Hepatocyte (in vitro differentiated cells): ENCODE results near the gene KSR2.

Experiments used
- CTCF ChIP-seq: fragments of 200-600 bp; sonication (generic); IDR thresholded peaks from 2 replicates; pipeline ENCODE4 v1.5.1; 2016; ENCODE audit warnings: antibody characterized with exemption, mild to moderate bottlenecking; ENCODE audit not compliant: poor library complexity
- EZH2 ChIP-seq: fragments of 200-600 bp; sonication (generic); IDR thresholded peaks from 2 replicates; pipeline ENCODE4 v1.6.1; 2016; ENCODE audit warnings: antibody characterized with exemption, mild to moderate bottlenecking, borderline replicate concordance
- EZH2phosphoT487 ChIP-seq: fragments of 200-600 bp; sonication (generic); IDR thresholded peaks from one replicate; pipeline ENCODE4 v1.6.1; 2018; ENCODE audit warnings: antibody characterized with exemption, mild to moderate bottlenecking, low read depth, moderate library complexity; ENCODE audit not compliant: unreplicated experiment, severe bottlenecking

- TF ChIP-seq CTCF (no peak), EZH2 (no peak), EZH2phosphoT487 (no peak)
Observed at GRCh38 chr12:117684471-117684870, 284.3 kb downstream of the KSR2 start.
